Ishikawa (cell line): ENCODE results near the gene IL2RA.

Experiments used
- CEBPB ChIP-seq: IDR thresholded peaks from 2 replicates; pipeline ENCODE4 v1.6.1; 2012
- CREB1 ChIP-seq: IDR thresholded peaks from 2 replicates; pipeline ENCODE4 v1.6.1; 2012; ENCODE audit warnings: low read depth
- EGR1 ChIP-seq: IDR thresholded peaks from 2 replicates; pipeline ENCODE4 v1.6.1; 2012
- EP300 ChIP-seq: IDR thresholded peaks from 2 replicates; pipeline ENCODE4 v1.6.1; 2012; ENCODE audit warnings: borderline replicate concordance
- FOXM1 ChIP-seq: IDR thresholded peaks from 2 replicates; pipeline ENCODE4 v1.6.1; 2012; ENCODE audit warnings: low read depth, borderline replicate concordance
- MAX ChIP-seq: IDR thresholded peaks from 2 replicates; pipeline ENCODE4 v1.6.1; 2012
- NFIC ChIP-seq: IDR thresholded peaks from 2 replicates; pipeline ENCODE4 v1.6.1; 2012
- RAD21 ChIP-seq: IDR thresholded peaks from 2 replicates; pipeline ENCODE4 v1.6.1; 2012; ENCODE audit warnings: low read depth
- REST ChIP-seq: IDR thresholded peaks from 2 replicates; pipeline ENCODE4 v1.6.1; 2012; ENCODE audit warnings: low read depth, mild to moderate bottlenecking
- TAF1 ChIP-seq: IDR thresholded peaks from 2 replicates; pipeline ENCODE4 v1.6.1; 2012; ENCODE audit warnings: low read depth, mild to moderate bottlenecking
- TCF12 ChIP-seq: IDR thresholded peaks from 2 replicates; pipeline ENCODE4 v1.6.1; 2012; ENCODE audit warnings: low read depth
- TEAD4 ChIP-seq: IDR thresholded peaks from 2 replicates; pipeline ENCODE4 v1.6.1; 2012
- YY1 ChIP-seq: IDR thresholded peaks from 2 replicates; pipeline ENCODE4 v1.6.1; 2012; ENCODE audit warnings: low read depth
- ZBTB7A ChIP-seq: IDR thresholded peaks from 2 replicates; pipeline ENCODE4 v1.6.1; 2012; ENCODE audit warnings: low read depth
- TF ChIP-seq, protein P1 (sequence below): IDR thresholded peaks from 2 replicates; pipeline ENCODE4 v1.6.1; 2012

The IL2RA gene

GRCh38 chr10:5970527-5970926 is 91.6 kb downstream of the IL2RA start:
- TF ChIP-seq RAD21 (no peak), TEAD4 (no peak), TCF12 (no peak), FOXM1 (no peak), NFIC (no peak), EP300 (no peak), CREB1 (no peak), REST (no peak), ZBTB7A (no peak), EGR1 (no peak), YY1 (no peak), MAX (no peak), TAF1 (no peak), CEBPB (no peak)
- TF ChIP-seq, protein P1, sequence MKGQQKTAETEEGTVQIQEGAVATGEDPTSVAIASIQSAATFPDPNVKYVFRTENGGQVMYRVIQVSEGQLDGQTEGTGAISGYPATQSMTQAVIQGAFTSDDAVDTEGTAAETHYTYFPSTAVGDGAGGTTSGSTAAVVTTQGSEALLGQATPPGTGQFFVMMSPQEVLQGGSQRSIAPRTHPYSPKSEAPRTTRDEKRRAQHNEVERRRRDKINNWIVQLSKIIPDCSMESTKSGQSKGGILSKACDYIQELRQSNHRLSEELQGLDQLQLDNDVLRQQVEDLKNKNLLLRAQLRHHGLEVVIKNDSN: no peak

GRCh38 chr10:5970066-5970465 is 92.1 kb downstream of the IL2RA start:
- no peak for TF ChIP-seq ZBTB7A
- TF ChIP-seq MAX: no peak
- no peak for TF ChIP-seq NFIC
- no peak for TF ChIP-seq YY1

- TF ChIP-seq TEAD4 (no peak), MAX (peak; percentile 33; the same call in 1 of the 2 replicates), REST (no peak)
These were observed 93.3 kb downstream of the IL2RA start for GRCh38 chr10:5968681-5969453.

GRCh38 chr10:5968037-5968680 is 94.0 kb downstream of the IL2RA start:
- TF ChIP-seq RAD21 (no peak), NFIC (no peak), TAF1 (no peak), EGR1 (no peak), CREB1 (no peak), ZBTB7A (no peak), FOXM1 (no peak), TEAD4 (no peak), YY1 (no peak), REST (no peak), MAX (no peak), TCF12 (no peak), EP300 (no peak), CEBPB (no peak)
- TF ChIP-seq, protein P1: no peak
